C4-2B (cell line): ENCODE results near the gene PRPSAP2.

Experiments used
- ZFX ChIP-seq: fragments of 450-650 bp; IDR thresholded peaks from 2 replicates; pipeline ENCODE4 v1.6.1; 2017
- TF ChIP-seq, protein P1 (sequence below): fragments of 450-650 bp; conservative IDR thresholded peaks from 2 replicates; pipeline ENCODE4 v1.5.1; 2017; ENCODE audit warnings: mild to moderate bottlenecking

DNA sequence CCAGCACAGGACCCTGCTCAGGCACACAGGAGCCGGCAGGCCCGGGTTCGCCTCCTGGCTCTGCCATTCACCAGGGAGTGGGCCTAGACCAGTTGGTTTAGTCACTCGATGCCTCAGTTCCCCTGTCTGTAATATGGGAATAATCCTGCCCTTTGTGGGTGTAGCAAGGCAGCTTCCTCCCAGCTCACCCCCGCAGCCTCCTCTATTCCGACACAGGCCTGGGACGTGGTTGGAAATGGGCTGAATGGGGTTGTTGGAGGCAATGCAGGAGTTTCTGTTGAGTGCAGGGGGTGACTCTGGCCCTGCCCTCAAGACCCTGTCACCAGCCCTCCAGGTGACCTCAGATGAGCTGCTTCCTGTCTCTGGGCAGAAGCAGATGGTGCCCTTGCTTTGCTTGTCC is 113.9 kb downstream of the PRPSAP2 start:
- TF ChIP-seq, protein P1, sequence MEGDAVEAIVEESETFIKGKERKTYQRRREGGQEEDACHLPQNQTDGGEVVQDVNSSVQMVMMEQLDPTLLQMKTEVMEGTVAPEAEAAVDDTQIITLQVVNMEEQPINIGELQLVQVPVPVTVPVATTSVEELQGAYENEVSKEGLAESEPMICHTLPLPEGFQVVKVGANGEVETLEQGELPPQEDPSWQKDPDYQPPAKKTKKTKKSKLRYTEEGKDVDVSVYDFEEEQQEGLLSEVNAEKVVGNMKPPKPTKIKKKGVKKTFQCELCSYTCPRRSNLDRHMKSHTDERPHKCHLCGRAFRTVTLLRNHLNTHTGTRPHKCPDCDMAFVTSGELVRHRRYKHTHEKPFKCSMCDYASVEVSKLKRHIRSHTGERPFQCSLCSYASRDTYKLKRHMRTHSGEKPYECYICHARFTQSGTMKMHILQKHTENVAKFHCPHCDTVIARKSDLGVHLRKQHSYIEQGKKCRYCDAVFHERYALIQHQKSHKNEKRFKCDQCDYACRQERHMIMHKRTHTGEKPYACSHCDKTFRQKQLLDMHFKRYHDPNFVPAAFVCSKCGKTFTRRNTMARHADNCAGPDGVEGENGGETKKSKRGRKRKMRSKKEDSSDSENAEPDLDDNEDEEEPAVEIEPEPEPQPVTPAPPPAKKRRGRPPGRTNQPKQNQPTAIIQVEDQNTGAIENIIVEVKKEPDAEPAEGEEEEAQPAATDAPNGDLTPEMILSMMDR: no peak
- TF ChIP-seq ZFX: no peak
